Measurements from ENCODE around the gene RHD.
A peak's percentile ranks its signal among the peaks of the same experiment; 100 is the strongest.
"Not testable (repeated sequence)": the region's sequence is repeated elsewhere in the genome, so short reads cannot be mapped to it uniquely, and the experiment has no call there.

Gene RHD

GRCh38 chr1:25360596-25361581 is 88.6 kb downstream of the RHD start:
- DNase-seq: peak; percentile 11

DNA sequence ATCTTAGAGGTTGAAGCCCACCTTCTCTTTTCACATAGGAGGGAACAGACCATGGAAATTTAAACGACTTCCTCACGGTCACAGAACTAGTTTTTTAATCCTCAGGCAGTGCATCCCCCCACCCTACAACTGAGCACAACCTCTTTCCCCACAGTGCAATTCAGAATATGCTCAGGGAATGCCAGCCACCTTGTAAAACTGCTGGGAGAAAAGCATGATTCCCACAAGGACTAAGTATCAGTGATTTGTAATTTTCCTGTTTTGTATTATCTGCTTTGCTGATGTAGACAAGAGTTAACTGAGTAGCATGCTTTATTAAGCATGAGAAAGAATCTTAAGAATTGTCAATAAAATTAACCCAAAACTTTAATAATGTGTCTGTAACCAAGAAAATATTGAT is 89.6 kb downstream of the RHD start:
- DNase-seq: no peak

- DNase-seq: not testable (repeated sequence)
Observed at GRCh38 chr1:25362634-25363559, 90.6 kb downstream of the RHD start.

GRCh38 chr1:25369241-25369640 is 96.9 kb downstream of the RHD start:
- no peak for DNase-seq

DNA sequence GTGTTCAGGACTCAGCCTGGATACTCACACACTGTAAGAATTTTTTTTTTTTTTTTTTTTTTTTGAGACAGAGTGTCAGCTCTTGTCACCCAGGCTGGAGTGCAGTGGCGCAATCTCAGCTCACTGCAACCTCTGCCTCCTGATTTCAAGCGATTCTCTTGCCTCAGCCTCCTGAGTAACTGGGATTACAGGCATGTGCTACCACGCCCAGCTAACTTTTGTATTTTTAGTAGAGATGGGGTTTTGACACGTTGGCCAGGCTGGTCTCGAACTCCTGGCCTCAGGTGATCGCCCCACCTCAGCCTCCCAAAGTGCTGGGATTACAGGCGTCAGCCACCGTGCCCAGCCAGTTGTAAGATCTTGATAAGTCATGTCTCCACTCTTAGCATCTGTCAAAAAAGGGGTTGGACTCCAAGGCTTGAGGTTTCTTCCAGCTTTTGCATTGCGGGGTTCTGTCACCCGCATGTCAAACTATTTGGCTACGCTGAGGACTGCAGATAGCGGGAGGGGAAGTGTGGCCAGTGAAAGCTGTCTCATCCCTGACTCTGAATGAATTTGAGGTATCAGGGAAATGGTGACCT is 97.5 kb downstream of the RHD start:
- DNase-seq: peak; percentile 26

GRCh38 chr1:25371757-25372156 is 99.4 kb downstream of the RHD start:
- DNase-seq: not testable (repeated sequence)

- DNase-seq: not testable (repeated sequence)
Observed at GRCh38 chr1:25378367-25378766, 106.1 kb downstream of the RHD start.
